ENCODE results near the gene MYCBPAP. TPM values are rescaled to one million over a fixed set of nuclear protein-coding genes. Genes with fewer than 3 reads are reported as not detected.

Gene MYCBPAP
- total RNA-seq, 6 experiments from 2014 or later: 0.51 TPM; not detected in 5

DNA sequence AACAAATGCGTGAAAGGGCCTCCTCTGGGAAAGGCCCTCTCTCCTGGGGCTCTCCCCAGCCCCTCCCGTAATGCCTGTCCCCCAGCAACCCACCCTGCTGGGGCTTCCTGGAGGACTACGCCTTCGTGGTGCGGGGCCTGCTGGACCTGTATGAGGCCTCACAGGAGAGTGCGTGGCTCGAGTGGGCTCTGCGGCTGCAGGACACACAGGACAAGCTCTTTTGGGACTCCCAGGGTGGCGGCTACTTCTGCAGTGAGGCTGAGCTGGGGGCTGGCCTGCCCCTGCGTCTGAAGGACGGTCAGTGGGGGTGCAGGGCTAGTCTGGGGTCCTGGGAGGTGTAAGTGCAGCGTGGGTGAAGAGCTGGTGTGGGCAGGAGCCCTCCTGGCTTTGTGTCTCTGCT is 43.6 kb downstream of the MYCBPAP start:
- 100% methylated on average over 1 of the region's 12 CpGs for WGBS (ENCODE audit: insufficient coverage, low coverage, low lambda C conversion rate, missing lambda C conversion rate)
- Histone ChIP-seq H3K9me3 (no peaks in the 10 kb centered on the region), H3K27ac (no peak overlapping the region), H3K27me3 (no peaks in the 10 kb centered on the region), H3K4me3 (no peak overlapping the region), H3K4me1 (peaks cover 0 to 28% (median 11%) of the 10 kb centered on the region in 4 donors), H3K36me3 (peaks cover 0 to 5% (median 0%) of the 10 kb centered on the region in 4 donors)
- DNase-seq (no peak), ATAC-seq (no peak)
- intact Hi-C loops (cut with DNase I): loop anchor here (5.0 to 10.0 kb wide), 4 partner anchors 65 to 283 kb away; partner anchors contain the start of gene WFIKKN2 (in 1 of the 2)
- TF ChIP-seq CTCF (IDR thresholded peaks at IDR 0.05): no peak
- TF ChIP-seq POLR2A (IDR thresholded peaks at IDR 0.05): no peak

- ATAC-seq (no peak), DNase-seq (no peak)
- Histone ChIP-seq H3K27me3 (peaks cover 0 to 4% of the 10 kb centered on the region in 2 donors), H3K4me1 (peaks cover 0 to 20% (median 10%) of the 10 kb centered on the region in 4 donors), H3K9me3 (no peaks in the 10 kb centered on the region), H3K4me3 (no peak overlapping the region), H3K36me3 (peaks cover 0 to 5% (median 0%) of the 10 kb centered on the region in 4 donors), H3K27ac (no peak overlapping the region)
- WGBS (ENCODE audit: insufficient coverage, low coverage, low lambda C conversion rate, missing lambda C conversion rate): 97% methylated on average over 15 of the region's 17 CpGs
- TF ChIP-seq CTCF (IDR thresholded peaks at IDR 0.05) (no peak), POLR2A (IDR thresholded peaks at IDR 0.05) (no peak)
- intact Hi-C loops (cut with DNase I): loop anchor here (5.0 to 10.0 kb wide), 4 partner anchors 63 to 281 kb away; partner anchors contain the start of gene WFIKKN2 (in 1 of the 2)
Measured at GRCh38 chr17:50554201-50554600, 46.0 kb downstream of the MYCBPAP start.

DNA sequence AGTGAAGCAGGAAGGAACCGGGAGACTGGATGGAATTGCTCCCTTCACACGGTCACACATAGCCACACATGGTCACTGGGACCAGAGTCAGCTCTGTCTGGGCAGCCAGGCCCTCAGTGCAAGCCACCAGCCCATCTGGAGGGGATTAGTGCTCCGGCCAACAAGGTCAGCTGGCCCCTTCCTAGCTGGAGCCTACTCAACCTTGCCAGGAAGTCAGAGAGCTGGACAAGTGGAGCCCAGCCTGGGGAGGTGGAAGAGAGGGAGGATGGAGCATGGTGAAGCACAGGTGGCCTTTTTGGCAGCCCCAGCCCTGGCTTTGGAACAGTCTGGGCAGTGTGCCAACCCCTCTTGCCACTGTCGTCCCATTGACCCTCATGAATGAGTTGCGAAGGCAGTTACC is 48.6 kb downstream of the MYCBPAP start:
- ATAC-seq (peak; percentile 37 to 48 (median 40)), DNase-seq (peak in 2 of 3 donors; percentile 69 to 75)
- intact Hi-C loops (cut with DNase I): loop anchor here in 1 of 2 donors (10.0 kb wide), 1 partner anchor 278 kb away; the partner anchor contains the start of gene WFIKKN2
- Histone ChIP-seq H3K36me3 (peaks cover 0 to 5% (median 0%) of the 10 kb centered on the region in 4 donors), H3K9me3 (no peaks in the 10 kb centered on the region), H3K27ac (no peak overlapping the region), H3K4me1 (peaks cover 0 to 22% (median 6%) of the 10 kb centered on the region in 4 donors), H3K27me3 (peaks cover 4 to 24% of the 10 kb centered on the region in 2 donors), H3K4me3 (no peak overlapping the region)
- TF ChIP-seq POLR2A (IDR thresholded peaks at IDR 0.05): no peak
- TF ChIP-seq CTCF (IDR thresholded peaks at IDR 0.05): no peak
- WGBS (ENCODE audit: insufficient coverage, low coverage, low lambda C conversion rate, missing lambda C conversion rate): 71% methylated on average over 3 of the region's 5 CpGs

DNA sequence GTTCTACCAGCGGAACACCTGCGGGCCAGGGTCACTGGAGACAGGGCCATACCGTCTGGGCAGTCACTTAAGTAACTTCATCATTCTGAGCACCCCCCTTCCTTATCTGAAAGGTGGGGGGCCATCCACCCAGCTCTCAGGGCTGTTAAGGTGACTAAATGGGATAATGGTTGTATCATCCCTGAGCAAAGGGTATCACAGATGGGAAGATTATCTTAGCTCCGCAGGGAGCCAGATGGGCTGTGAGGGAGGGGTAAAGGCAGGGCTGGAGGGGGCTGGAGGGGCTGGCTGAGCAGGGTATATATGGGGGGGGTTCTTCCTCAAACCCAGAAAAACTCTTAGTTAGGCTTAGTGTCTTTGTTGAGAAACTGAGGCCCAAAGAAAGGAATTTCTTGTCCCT is 49.4 kb downstream of the MYCBPAP start:
- Histone ChIP-seq H3K4me3 (no peak overlapping the region), H3K36me3 (peaks cover 0 to 5% (median 0%) of the 10 kb centered on the region in 4 donors), H3K27ac (no peak overlapping the region), H3K9me3 (no peaks in the 10 kb centered on the region), H3K27me3 (peaks cover 4 to 29% of the 10 kb centered on the region in 2 donors), H3K4me1 (peaks cover 0 to 22% (median 6%) of the 10 kb centered on the region in 4 donors)
- ATAC-seq (no peak), DNase-seq (no peak)
- no peak for TF ChIP-seq POLR2A (IDR thresholded peaks at IDR 0.05)
- TF ChIP-seq CTCF (IDR thresholded peaks at IDR 0.05): no peak
- 95% methylated on average over 2 of the region's 4 CpGs for WGBS (ENCODE audit: insufficient coverage, low coverage, low lambda C conversion rate, missing lambda C conversion rate)
- intact Hi-C loops (cut with DNase I): loop anchor here in 1 of 2 donors (10.0 kb wide), 1 partner anchor 277 kb away; the partner anchor contains the start of gene WFIKKN2

Data from right lobe of liver (tissue), 6 donors.